K562 (cell line): ENCODE results near the gene SGK1. TPM values are rescaled to one million over a fixed set of nuclear protein-coding genes. Genes with fewer than 3 reads are reported as not detected.

Experiments
- ATAC-seq: fragments of 200-7000 bp; cut with Tn5 transposase; 3 replicates; pipeline ENCODE4 v1.9.1; 2020; ENCODE audit warnings: moderate library complexity
- BruUV-seq: library from RNA; stranded (reverse); fragments of 400-500 nt; replicated peaks from 2 replicates; lab custom pipeline; 2021; lab: Mats Ljungman, UMichigan
- CTCF ChIA-PET: fragments of 300-600 bp; formaldehyde crosslinking; extraction: SDS; loops from one replicate; lab custom pipeline; 2021; ENCODE audit warnings: low intra/inter-chr PET ratio; lab: Yijun Ruan, JAX
- POLR2A ChIA-PET: fragments of 300-600, 350-650 bp; sonication (Branson Sonifier 250); formaldehyde crosslinking; extraction: SDS; loops from one replicate; lab custom pipeline; 2021; ENCODE audit warnings: antibody characterized with exemption, inconsistent platforms; lab: Yijun Ruan, JAX
- DNase-seq, 4 experiments: peaks; one replicate each; pipeline versions ENCODE4 v3.0.0 to v3.0.0-alpha.2; 2011 to 2018; ENCODE audit warnings: low spot score in 3 of 4, mixed read lengths in 3 of 4; ENCODE audit errors: extremely low read depth in 1 of 4
- FAIRE-seq: peaks from 2 replicates; lab custom pipeline; 2011; peaks lifted over from hg19 to GRCh38; lab: Jason Lieb, UNC
- H2AFZ ChIP-seq: 2 replicates; pipeline ENCODE4 v1.6.0; 2011; ENCODE audit warnings: low read depth, low read length, control low read depth, inconsistent platforms
- H3K27ac ChIP-seq: fragments of 200-600 bp; 3 replicates; pipeline ENCODE4 v1.8.0; 2011; ENCODE audit warnings: low read depth, mild to moderate bottlenecking, control low read depth, inconsistent platforms, low read length, moderate library complexity, mixed read lengths; ENCODE audit errors: extremely low read depth
- H3K27me3 ChIP-seq, 2 experiments: fragments of 300-600 bp in 1 of 2; 2 replicates in 1 of 2; 3 replicates in 1 of 2; pipeline versions ENCODE4 v1.6.0 to v1.8.0; 2011; ENCODE audit warnings: inconsistent platforms in 2 of 2, low read length in 2 of 2, mild to moderate bottlenecking in 1 of 2, mixed read lengths in 1 of 2, moderate library complexity in 1 of 2; ENCODE audit not compliant: control insufficient read depth in 2 of 2, insufficient read depth in 2 of 2
- H3K36me3 ChIP-seq: fragments of 300-600 bp; 3 replicates; pipeline ENCODE4 v1.8.0; 2011; ENCODE audit warnings: mild to moderate bottlenecking, low read length, inconsistent platforms; ENCODE audit not compliant: control insufficient read depth, insufficient read depth
- H3K4me1 ChIP-seq, 2 experiments: fragments of 200-600 bp in 1 of 2; replicated peaks in 1 of 2; 2 replicates in 1 of 2; 3 replicates in 1 of 2; pipeline versions ENCODE4 v1.5.1 to v1.8.0; 2011; ENCODE audit warnings: inconsistent platforms in 2 of 2, low read length in 2 of 2, mild to moderate bottlenecking in 1 of 2, mixed read lengths in 1 of 2, moderate library complexity in 1 of 2; ENCODE audit not compliant: control insufficient read depth in 2 of 2, insufficient read depth in 2 of 2
- H3K4me2 ChIP-seq: 2 replicates; pipeline ENCODE4 v1.6.1; 2011; ENCODE audit warnings: low read length, control low read depth, inconsistent platforms, mixed read lengths; ENCODE audit not compliant: insufficient read depth
- H3K4me3 ChIP-seq: fragments of 200-600 bp; sonication (generic), shearing (Covaris generic); 2 replicates; pipeline ENCODE4 v1.5.1; 2016; ENCODE audit warnings: control low read depth, inconsistent platforms
- H3K79me2 ChIP-seq: fragments of 200-600 bp; 3 replicates; pipeline ENCODE4 v1.8.0; 2011; ENCODE audit warnings: low read length, inconsistent platforms; ENCODE audit not compliant: control insufficient read depth, insufficient read depth
- H3K9ac ChIP-seq, 2 experiments: 2 replicates each; pipeline versions ENCODE4 v1.6.0 to v1.6.1; 2011; ENCODE audit warnings: low read depth in 2 of 2, low read length in 2 of 2, control low read depth in 1 of 2, inconsistent platforms in 1 of 2, mild to moderate bottlenecking in 1 of 2, mixed read lengths in 1 of 2; ENCODE audit not compliant: insufficient read depth in 1 of 2
- H3K9me1 ChIP-seq: one replicate; pipeline ENCODE4 v1.6.0; 2011; ENCODE audit warnings: inconsistent platforms, mild to moderate bottlenecking, low read length, moderate library complexity; ENCODE audit not compliant: control insufficient read depth, insufficient read depth
- H3K9me3 ChIP-seq: replicated peaks from 2 replicates; pipeline ENCODE4 v1.5.1; 2011; ENCODE audit warnings: low read depth, low read length, inconsistent platforms; ENCODE audit not compliant: control insufficient read depth, insufficient read depth
- H4K20me1 ChIP-seq: replicated peaks from 2 replicates; pipeline ENCODE4 v1.6.1; 2011; ENCODE audit warnings: low read length, inconsistent platforms, mixed read lengths; ENCODE audit not compliant: control insufficient read depth, insufficient read depth
- BRF1 ChIP-seq: IDR thresholded peaks from 3 replicates; pipeline ENCODE4 v1.6.1; 2011; ENCODE audit warnings: borderline replicate concordance, mild to moderate bottlenecking; ENCODE audit not compliant: insufficient read length; ENCODE audit errors: extremely low read depth
- C11orf30 ChIP-seq: fragments of 450-650 bp; IDR thresholded peaks from 2 replicates; pipeline ENCODE4 v1.6.1; 2016; ENCODE audit warnings: low read depth, mild to moderate bottlenecking
- CHAMP1 ChIP-seq: fragments of 450-650 bp; IDR thresholded peaks from 2 replicates; pipeline ENCODE4 v1.6.1; 2016; ENCODE audit warnings: mild to moderate bottlenecking
- CREB1 ChIP-seq, 2 experiments: sonication (generic) in 1 of 2; formaldehyde crosslinking in 1 of 2; IDR thresholded peaks; 2 replicates each; pipeline versions ENCODE4 v1.6.1 to v1.8.0; 2012 to 2022; ENCODE audit warnings: inconsistent platforms in 1 of 2, mild to moderate bottlenecking in 1 of 2, missing genetic modification reagents in 1 of 2, moderate library complexity in 1 of 2
- CREB3 ChIP-seq: fragments of 450-650 bp; conservative IDR thresholded peaks from 2 replicates; pipeline ENCODE4 v1.6.1; 2016; ENCODE audit warnings: missing genetic modification characterization, low read depth, mild to moderate bottlenecking, missing compliant biosample characterization, moderate library complexity
- MEIS2 ChIP-seq: fragments of 450-650 bp; IDR thresholded peaks from 2 replicates; pipeline ENCODE4 v1.6.1; 2014; ENCODE audit warnings: mild to moderate bottlenecking; ENCODE audit not compliant: partially characterized antibody
- NFATC3 ChIP-seq: fragments of 450-650 bp; IDR thresholded peaks from 2 replicates; pipeline ENCODE4 v1.6.1; 2017; ENCODE audit warnings: mild to moderate bottlenecking
- NFIC ChIP-seq: fragments of 450-650 bp; IDR thresholded peaks from 2 replicates; pipeline ENCODE4 v1.6.1; 2017; ENCODE audit warnings: mild to moderate bottlenecking, inconsistent platforms
- NFIX ChIP-seq: fragments of 250-450 bp; sonication (Bioruptor Pico); IDR thresholded peaks from 2 replicates; pipeline ENCODE4 v1.4.0; 2020; ENCODE audit warnings: low read depth, mild to moderate bottlenecking, moderate library complexity
- SMARCA5 ChIP-seq: fragments of 450-650 bp; IDR thresholded peaks from 2 replicates; pipeline ENCODE4 v1.6.1; 2016
- ZKSCAN3 ChIP-seq: fragments of 250-450 bp; sonication (Bioruptor Pico); IDR thresholded peaks from 2 replicates; pipeline ENCODE4 v1.4.0; 2020
- ZNF224 ChIP-seq: sonication (generic); formaldehyde crosslinking; IDR thresholded peaks from 2 replicates; pipeline ENCODE4 v1.8.0; 2022; ENCODE audit warnings: mild to moderate bottlenecking, missing genetic modification reagents
- ZNF584 ChIP-seq: fragments of 200-800 bp; sonication (Bioruptor generic); IDR thresholded peaks from 2 replicates; pipeline ENCODE4 v1.6.1; 2016; ENCODE audit warnings: low read depth, mild to moderate bottlenecking, missing genetic modification characterization, missing compliant biosample characterization
- WGBS: fragments of 100-300 bp; shearing (Covaris generic); methylation state at CpG from one replicate; pipeline ENCODE4 v1.1.6; 2016; ENCODE audit warnings: low coverage, mixed read lengths; ENCODE audit not compliant: insufficient coverage; ENCODE audit errors: missing lambda C conversion rate; 5-methylcytosine and 5-hydroxymethylcytosine counted together
- in situ Hi-C: fragments of 300-500 bp; cut with MboI; formaldehyde crosslinking; loops from 4 replicates; pipeline ENCODE4 v1.15.0; 2018; ENCODE audit warnings: inconsistent platforms, mixed read lengths
- intact Hi-C: fragments of 100-400 bp; cut with micrococcal nuclease; formaldehyde crosslinking; loops from 2 replicates; pipeline ENCODE4 v1.14.2; 2022
- polyA plus RNA-seq, 8 experiments: library from polyadenylated mRNA; depleted of rRNA in 4 of 8; stranded (reverse) in 5 of 8; unstranded in 3 of 8; fragments of >200 nt; fragmentation: Nextera tagmentation in 2 of 8; fragmentation: Illumina TruSeq in 1 of 8; extraction: Ambion mirVana in 2 of 8; extraction: Trizol in 1 of 8; gene quantifications; 2 replicates each; pipeline versions ENCODE4 v1.2.1 to v1.2.3, GENCODE V29; 2011 to 2014; ENCODE audit warnings: inconsistent platforms in 1 of 8, missing spikeins in 1 of 8
- total RNA-seq, 7 experiments: library from RNA; depleted of rRNA in 6 of 7; stranded (reverse); fragments of >200 nt in 6 of 7; fragmentation: Illumina TruSeq in 2 of 7; extraction: Trizol in 2 of 7; gene quantifications; 2 replicates each; pipeline versions ENCODE4 v1.2.1 to v1.2.3, GENCODE V29; 2011 to 2021; ENCODE audit warnings: low replicate concordance in 1 of 7

Gene SGK1
- total and polyA plus RNA-seq, 9 of the 15 experiments (the other 6 are each of a cell fraction or from before 2014, with no cell fraction given), result 3.5 to 7.2 (median 3.9) TPM

GRCh38 chr6:134245041-134245440 lies 72.9 kb downstream of the SGK1 start (continued):
- TF ChIP-seq CHAMP1, result no peak

GRCh38 chr6:134240665-134241431 lies 77.1 kb downstream of the SGK1 start:
- FAIRE-seq, result no peak
- no peak for DNase-seq
- no peak overlapping the region for H2AFZ ChIP-seq
- H3K9me3 ChIP-seq, result no peaks in the 10 kb centered on the region
- H3K4me2 ChIP-seq, result no peak overlapping the region
- 53% methylated on average over 8 of the region's 9 CpGs for WGBS
- no peak overlapping the region for H3K9ac ChIP-seq
- no peak overlapping the region for H3K4me3 ChIP-seq
- no peaks in the 10 kb centered on the region for H3K9me1 ChIP-seq
- TF ChIP-seq C11orf30 (no peak), ZNF224 (CRISPR knock-in tag) (no peak), NFIX (CRISPR knock-in tag) (peak; percentile 42; the same call in 1 of the 2 replicates), NFIC (peak; percentile 85), CREB1 (IDR thresholded peaks at IDR 0.05) (no peak), CREB1 (CRISPR knock-in tag; IDR thresholded peaks at IDR 0.05) (no peak), ZKSCAN3 (CRISPR knock-in tag) (no peak), SMARCA5 (no peak), BRF1 (no peak), CREB3 (tag) (no peak), NFATC3 (no peak), MEIS2 (peak; percentile 29), ZNF584 (CRISPR knock-in tag) (no peak)
- POLR2A ChIA-PET, result interaction anchor here (1.0 to 2.1 kb wide), 2 partner anchors 8 to 19 kb away, joined by 3 to 6 read pairs; no protein-coding TSS in a partner anchor
- no peaks in the 10 kb centered on the region for H4K20me1 ChIP-seq
- no peak for ATAC-seq
- intact Hi-C loops, result no loop called here
- no TSS peak for BruUV-seq
- H3K4me1 ChIP-seq, result peaks cover 0 to 5% of the 10 kb centered on the region in 2 experiments; a peak in 3 of 5 replicates
- no peaks in the 10 kb centered on the region for H3K79me2 ChIP-seq
- in situ Hi-C loops, result no loop called here
- no peak overlapping the region for H3K27ac ChIP-seq
- CTCF ChIA-PET, result no interaction called here
- no peaks in the 10 kb centered on the region for H3K36me3 ChIP-seq
- H3K27me3 ChIP-seq, result no peaks in the 10 kb centered on the region
